IMR-90 (cell line): Measurements from ENCODE around the gene CD69. TPM values are rescaled to one million over a fixed set of nuclear protein-coding genes. Genes with fewer than 3 reads are reported as not detected.

Experiments
- ATAC-seq: fragments of 200-7000 bp; cut with Tn5 transposase; 2 replicates; pipeline ENCODE4 v1.9.1; 2020; ENCODE audit warnings: low read depth, mild to moderate bottlenecking, moderate library complexity
- BruUV-seq: library from RNA; stranded (reverse); fragments of 400-500 nt; replicated peaks from 2 replicates; lab custom pipeline; 2021; lab: Mats Ljungman, UMichigan
- CTCF ChIA-PET: fragments of 300-600 bp; formaldehyde crosslinking; extraction: SDS; loops from one replicate; lab custom pipeline; 2021; ENCODE audit warnings: antibody characterized with exemption; lab: Yijun Ruan, JAX
- POLR2A ChIA-PET: fragments of 300-600 bp; sonication (Branson Sonifier 250); formaldehyde crosslinking; loops from one replicate; lab custom pipeline; 2022; ENCODE audit warnings: antibody characterized with exemption; ENCODE audit not compliant: unreplicated experiment; lab: Charles Lee
- DNase-seq: peaks from one replicate; pipeline ENCODE4 v3.0.0; 2013
- H2AFZ ChIP-seq: replicated peaks from 2 replicates; pipeline ENCODE3; 2013; ENCODE audit warnings: low read length, mild to moderate bottlenecking; ENCODE audit not compliant: poor library complexity
- H2AK5ac ChIP-seq: 2 replicates; pipeline ENCODE4 v1.6.1; 2013; ENCODE audit warnings: low read depth, low read length, inconsistent platforms
- H2AK9ac ChIP-seq: replicated peaks from 2 replicates; pipeline ENCODE3; 2013; ENCODE audit warnings: mild to moderate bottlenecking, low read depth, low read length, moderate library complexity; ENCODE audit not compliant: poor library complexity
- H2BK120ac ChIP-seq: 2 replicates; pipeline ENCODE4 v1.6.1; 2013; ENCODE audit warnings: low read depth, low read length, inconsistent platforms
- H2BK15ac ChIP-seq: 3 replicates; pipeline ENCODE4 v1.6.1; 2013; ENCODE audit warnings: low read depth, low read length, inconsistent platforms
- H2BK20ac ChIP-seq: 2 replicates; pipeline ENCODE4 v1.6.1; 2013; ENCODE audit warnings: low read depth, mild to moderate bottlenecking, inconsistent platforms, low read length, moderate library complexity
- H2BK5ac ChIP-seq: 2 replicates; pipeline ENCODE4 v1.6.1; 2013; ENCODE audit warnings: mild to moderate bottlenecking, low read depth, low read length, inconsistent platforms; ENCODE audit not compliant: poor library complexity, severe bottlenecking
- H3K14ac ChIP-seq: replicated peaks from 2 replicates; pipeline ENCODE4 v1.6.1; 2013; ENCODE audit warnings: low read depth, low read length, inconsistent platforms
- H3K18ac ChIP-seq: 2 replicates; pipeline ENCODE4 v1.6.1; 2013; ENCODE audit warnings: low read depth, low read length, control low read depth
- H3K23ac ChIP-seq: 2 replicates; pipeline ENCODE4 v1.6.1; 2013; ENCODE audit warnings: low read depth, low read length, inconsistent platforms
- H3K27ac ChIP-seq: 2 replicates; pipeline ENCODE4 v1.5.1; 2013; ENCODE audit warnings: mild to moderate bottlenecking, control low read depth, low read length; ENCODE audit not compliant: insufficient read depth
- H3K27me3 ChIP-seq: 2 replicates; pipeline ENCODE4 v1.6.1; 2013; ENCODE audit warnings: low read length; ENCODE audit not compliant: control insufficient read depth, insufficient read depth
- H3K36me3 ChIP-seq: 2 replicates; pipeline ENCODE4 v1.6.1; 2013; ENCODE audit warnings: low read length, mixed read lengths; ENCODE audit not compliant: control insufficient read depth, insufficient read depth
- H3K4ac ChIP-seq: 2 replicates; pipeline ENCODE4 v1.6.1; 2013; ENCODE audit warnings: low read depth, low read length, inconsistent platforms
- H3K4me1 ChIP-seq: 2 replicates; pipeline ENCODE4 v1.6.1; 2013; ENCODE audit warnings: low read length, mixed read lengths; ENCODE audit not compliant: control insufficient read depth, insufficient read depth
- H3K4me2 ChIP-seq: 2 replicates; pipeline ENCODE4 v1.6.1; 2013; ENCODE audit warnings: low read depth, mild to moderate bottlenecking, control low read depth, low read length, moderate library complexity
- H3K4me3 ChIP-seq: 2 replicates; pipeline ENCODE4 v1.5.1; 2013; ENCODE audit warnings: low read depth, mild to moderate bottlenecking, control low read depth, low read length, moderate library complexity; ENCODE audit not compliant: insufficient read depth
- H3K56ac ChIP-seq: 2 replicates; pipeline ENCODE4 v1.6.1; 2013; ENCODE audit warnings: low read length, inconsistent platforms; ENCODE audit not compliant: insufficient read depth; ENCODE audit errors: extremely low read depth
- H3K79me1 ChIP-seq, 2 experiments: 2 replicates each; pipeline ENCODE4 v1.6.1; 2013; ENCODE audit warnings: low read length in 2 of 2, inconsistent platforms in 1 of 2, low read depth in 1 of 2
- H3K9ac ChIP-seq: 2 replicates; pipeline ENCODE4 v1.6.1; 2013; ENCODE audit warnings: low read depth, low read length, control low read depth
- H3K9me1 ChIP-seq: 2 replicates; pipeline ENCODE4 v1.6.1; 2013; ENCODE audit warnings: low read length, inconsistent platforms; ENCODE audit not compliant: insufficient read depth
- H3K9me3 ChIP-seq: 2 replicates; pipeline ENCODE4 v1.6.1; 2013; ENCODE audit warnings: low read length; ENCODE audit not compliant: control insufficient read depth, insufficient read depth
- H4K20me1 ChIP-seq: 2 replicates; pipeline ENCODE4 v1.6.1; 2013; ENCODE audit warnings: low read length, inconsistent platforms; ENCODE audit not compliant: insufficient read depth
- H4K5ac ChIP-seq: 2 replicates; pipeline ENCODE4 v1.6.1; 2013; ENCODE audit warnings: mild to moderate bottlenecking, low read depth, low read length, control low read depth
- H4K8ac ChIP-seq, 2 experiments: 2 replicates each; pipeline ENCODE4 v1.6.1; 2013; ENCODE audit warnings: low read depth in 2 of 2, low read length in 2 of 2, control low read depth in 1 of 2, inconsistent platforms in 1 of 2
- H4K91ac ChIP-seq: 2 replicates; pipeline ENCODE4 v1.6.1; 2013; ENCODE audit warnings: low read depth, low read length, inconsistent platforms; ENCODE audit not compliant: insufficient read depth
- CEBPB ChIP-seq: IDR thresholded peaks from 2 replicates; pipeline ENCODE4 v1.6.1; 2012; ENCODE audit warnings: low read depth, low read length, improper control_type of control experiment
- CHD1 ChIP-seq: IDR thresholded peaks from 2 replicates; pipeline ENCODE4 v1.6.1; 2012; ENCODE audit warnings: low read depth, low read length, improper control_type of control experiment
- FOS ChIP-seq: fragments of 150-350 bp; IDR thresholded peaks from 2 replicates; pipeline ENCODE4 v1.6.1; 2016; ENCODE audit warnings: low read depth, low read length
- MAFK ChIP-seq: IDR thresholded peaks from 2 replicates; pipeline ENCODE4 v1.6.1; 2012; ENCODE audit warnings: low read depth, low read length, improper control_type of control experiment
- MAZ ChIP-seq: IDR thresholded peaks from 2 replicates; pipeline ENCODE4 v1.6.1; 2012; ENCODE audit warnings: low read depth, mild to moderate bottlenecking, low read length, improper control_type of control experiment, moderate library complexity, borderline replicate concordance
- RFX5 ChIP-seq: IDR thresholded peaks from 2 replicates; pipeline ENCODE4 v1.8.0; 2012; ENCODE audit warnings: low read depth, mild to moderate bottlenecking, low read length, moderate library complexity
- SMC3 ChIP-seq: fragments of 150-350 bp; IDR thresholded peaks from 2 replicates; pipeline ENCODE4 v1.6.1; 2016; ENCODE audit warnings: low read depth, mild to moderate bottlenecking, antibody characterized with exemption, low read length, moderate library complexity
- WGBS, 2 experiments: methylation state at CpG; one replicate each; pipeline versions ENCODE4 v1.1.5 to v1.1.7; 2013; ENCODE audit warnings: missing lambda C conversion rate in 2 of 2; ENCODE audit not compliant: insufficient read length in 1 of 2; ENCODE audit errors: extremely low coverage in 2 of 2; 5-methylcytosine and 5-hydroxymethylcytosine counted together
- dilution Hi-C: fragments of 300-500 bp; cut with HindIII; formaldehyde crosslinking; loops from one replicate; pipeline ENCODE4 v1.14.3; 2018; ENCODE audit warnings: low sequenced_read_pairs; ENCODE audit not compliant: unreplicated experiment
- in situ Hi-C: fragments of 300-500 bp; cut with MboI; formaldehyde crosslinking; loops from 3 replicates; pipeline ENCODE4 v1.14.3; 2019; ENCODE audit warnings: low sequenced_read_pairs, inconsistent platforms, mixed read lengths
- intact Hi-C: fragments of 100-400 bp; cut with micrococcal nuclease; formaldehyde crosslinking; loops from 2 replicates; pipeline ENCODE4 v1.10.0; 2022
- polyA plus RNA-seq, 3 experiments: library from polyadenylated mRNA; depleted of rRNA; stranded (reverse); fragments of >200 nt; gene quantifications; 2 replicates each; pipeline ENCODE4 v1.2.3, GENCODE V29; 2012; ENCODE audit warnings: low replicate concordance in 1 of 3
- total RNA-seq: library from RNA; depleted of rRNA; stranded (reverse); fragments of >200 nt; gene quantifications from 2 replicates; pipeline ENCODE4 v1.2.3, GENCODE V29; 2012

Gene CD69
- total and polyA plus RNA-seq, 2 of the 4 experiments (the other 2 are of a cell fraction): not detected

- intact Hi-C loops: loop anchor here (5.0 kb wide), 3 partner anchors 259 to 439 kb away; partner anchors contain the start of genes CLEC12B and CLEC9A
- Histone ChIP-seq H3K56ac (no peak overlapping the region), H2BK5ac (no peak overlapping the region), H3K23ac (no peak overlapping the region), H2AK5ac (no peak overlapping the region), H3K27ac (no peak overlapping the region), H4K8ac (no peak overlapping the region), H3K14ac (no peak overlapping the region), H3K27me3 (no peaks in the 10 kb centered on the region), H4K5ac (no peak overlapping the region), H3K4me3 (no peak overlapping the region), H3K9me1 (no peaks in the 10 kb centered on the region), H4K91ac (no peak overlapping the region), H2AFZ (no peak overlapping the region), H4K20me1 (no peaks in the 10 kb centered on the region), H3K18ac (no peak overlapping the region), H3K4me2 (no peak overlapping the region), H3K36me3 (no peaks in the 10 kb centered on the region), H3K9me3 (no peaks in the 10 kb centered on the region), H2AK9ac (no peak overlapping the region), H3K4me1 (no peaks in the 10 kb centered on the region), H3K4ac (no peak overlapping the region), H2BK15ac (no peak overlapping the region), H2BK20ac (no peak overlapping the region), H3K79me1 (no peaks in the 10 kb centered on the region), H2BK120ac (no peak overlapping the region), H3K9ac (no peak overlapping the region)
- in situ Hi-C loops: no loop called here
- WGBS, 2 experiments: no CpG with 5 or more reads among the region's 2 CpGs
- ATAC-seq: no peak
- dilution Hi-C loops: no loop called here
- DNase-seq: no peak
- CTCF ChIA-PET: interaction anchor here (0.6 kb wide), 1 partner anchor 10 kb away, joined by 3 read pairs; no protein-coding TSS in a partner anchor
- BruUV-seq: no TSS peak
- POLR2A ChIA-PET: no interaction called here
- TF ChIP-seq RFX5: no peak
- no peak for TF ChIP-seq MAZ
- TF ChIP-seq FOS: no peak
- no peak for TF ChIP-seq SMC3
- no peak for TF ChIP-seq CHD1
- TF ChIP-seq CEBPB: no peak
- no peak for TF ChIP-seq MAFK
Observed at GRCh38 chr12:9753073-9753472, 7.6 kb downstream of the CD69 start.
